HEK293 (cell line): ENCODE results near the gene TMEM234.

Source experiments
- CTCF ChIA-PET: fragments of 350-600 bp; formaldehyde crosslinking; extraction: SDS; loops from one replicate; lab custom pipeline; 2021; ENCODE audit warnings: antibody characterized with exemption; lab: Yijun Ruan, JAX
- POLR2A ChIA-PET: fragments of 300-600 bp; formaldehyde crosslinking; extraction: SDS; loops from one replicate; lab custom pipeline; 2020; ENCODE audit warnings: antibody characterized with exemption, inconsistent platforms; lab: Yijun Ruan, JAX
- H3K27ac ChIP-seq: fragments of 200-500 bp; sonication (Bioruptor generic); 2 replicates; pipeline ENCODE4 v1.5.1; 2014; ENCODE audit warnings: low read depth, low read length, control low read depth, inconsistent platforms; ENCODE audit errors: extremely low read depth
- H3K36me3 ChIP-seq, 2 experiments: fragments of 200-500 bp in 1 of 2; sonication (Bioruptor generic) in 1 of 2; 1 replicate in 1 of 2; 2 replicates in 1 of 2; pipeline ENCODE4 v1.5.1; 2014 to 2017; ENCODE audit warnings: inconsistent platforms in 2 of 2, low read length in 2 of 2; ENCODE audit not compliant: control insufficient read depth in 2 of 2, insufficient read depth in 1 of 2
- H3K4me1 ChIP-seq: fragments of 200-500 bp; sonication (Bioruptor generic); 2 replicates; pipeline ENCODE4 v1.5.1; 2014; ENCODE audit warnings: mild to moderate bottlenecking, low read length, inconsistent platforms; ENCODE audit not compliant: control insufficient read depth, insufficient read depth
- H3K4me3 ChIP-seq: 2 replicates; pipeline ENCODE4 v1.5.1; 2011; ENCODE audit warnings: low read depth, mild to moderate bottlenecking, control low read depth, low read length, moderate library complexity
- H3K9me3 ChIP-seq: fragments of 200-500 bp; sonication (Bioruptor generic); 2 replicates; pipeline ENCODE4 v1.5.1; 2014; ENCODE audit warnings: low read depth, low read length, inconsistent platforms; ENCODE audit not compliant: control insufficient read depth, insufficient read depth
- PRDM1 ChIP-seq: fragments of 450-650 bp; formaldehyde crosslinking; IDR thresholded peaks from 2 replicates; pipeline ENCODE4; 2016; ENCODE audit warnings: missing biosample characterization, missing genetic modification characterization
- REPIN1 ChIP-seq: fragments of 450-650 bp; formaldehyde crosslinking; IDR thresholded peaks from 2 replicates; pipeline ENCODE4 v1.5.1; 2017; ENCODE audit warnings: missing biosample characterization, missing genetic modification characterization, low read depth
- SETDB1 ChIP-seq: IDR thresholded peaks from one replicate; pipeline ENCODE4 v1.6.1; 2017; ENCODE audit warnings: mild to moderate bottlenecking, low read length, moderate library complexity, mixed read lengths; ENCODE audit not compliant: insufficient read length
- ZBTB1 ChIP-seq: fragments of 450-650 bp; formaldehyde crosslinking; IDR thresholded peaks from 2 replicates; pipeline ENCODE4 v1.5.1; 2016; ENCODE audit warnings: missing biosample characterization, missing genetic modification characterization
- ZBTB17 ChIP-seq: fragments of 450-650 bp; formaldehyde crosslinking; IDR thresholded peaks from 2 replicates; pipeline ENCODE4 v1.5.1; 2016; ENCODE audit warnings: missing biosample characterization, missing genetic modification characterization
- ZBTB7A ChIP-seq: fragments of 450-650 bp; formaldehyde crosslinking; IDR thresholded peaks from 2 replicates; pipeline ENCODE4 v1.5.1; 2016; ENCODE audit warnings: low read depth, missing biosample characterization, missing genetic modification characterization
- ZBTB8A ChIP-seq: fragments of 450-650 bp; formaldehyde crosslinking; IDR thresholded peaks from 2 replicates; pipeline ENCODE4 v1.5.1; 2016; ENCODE audit warnings: missing biosample characterization, missing genetic modification characterization
- ZNF157 ChIP-seq: fragments of 450-650 bp; formaldehyde crosslinking; IDR thresholded peaks from 2 replicates; pipeline ENCODE4 v1.5.1; 2016; ENCODE audit warnings: missing biosample characterization, missing genetic modification characterization
- ZNF324 ChIP-seq: fragments of 450-650 bp; formaldehyde crosslinking; IDR thresholded peaks from 2 replicates; pipeline ENCODE4 v1.5.1; 2016; ENCODE audit warnings: missing biosample characterization, missing genetic modification characterization
- ZNF544 ChIP-seq: fragments of 450-650 bp; formaldehyde crosslinking; IDR thresholded peaks from 2 replicates; pipeline ENCODE4 v1.5.0; 2017; ENCODE audit warnings: missing biosample characterization, missing genetic modification characterization
- ZNF560 ChIP-seq: fragments of 450-650 bp; formaldehyde crosslinking; IDR thresholded peaks from 2 replicates; pipeline ENCODE4 v1.5.1; 2017; ENCODE audit warnings: missing biosample characterization, missing genetic modification characterization, borderline replicate concordance
- ZNF596 ChIP-seq: fragments of 450-650 bp; IDR thresholded peaks from 2 replicates; pipeline ENCODE4 v1.5.0; 2018; ENCODE audit warnings: missing biosample characterization, mild to moderate bottlenecking, missing genetic modification characterization, moderate library complexity
- ZNF610 ChIP-seq: fragments of 450-650 bp; formaldehyde crosslinking; IDR thresholded peaks from 2 replicates; pipeline ENCODE4 v1.5.1; 2016; ENCODE audit warnings: missing biosample characterization, missing genetic modification characterization, borderline replicate concordance
- ZNF624 ChIP-seq: fragments of 450-650 bp; formaldehyde crosslinking; IDR thresholded peaks from 2 replicates; pipeline ENCODE4 v1.5.1; 2017; ENCODE audit warnings: missing biosample characterization, missing genetic modification characterization
- ZNF701 ChIP-seq: fragments of 450-650 bp; formaldehyde crosslinking; IDR thresholded peaks from 2 replicates; pipeline ENCODE4 v1.5.1; 2016; ENCODE audit warnings: missing biosample characterization, missing genetic modification characterization
- ZNF776 ChIP-seq: fragments of 450-650 bp; formaldehyde crosslinking; IDR thresholded peaks from 2 replicates; pipeline ENCODE4 v1.5.0; 2017; ENCODE audit warnings: missing biosample characterization, missing genetic modification characterization, borderline replicate concordance
- ZNF777 ChIP-seq: fragments of 450-650 bp; formaldehyde crosslinking; IDR thresholded peaks from 2 replicates; pipeline ENCODE4 v1.5.1; 2017; ENCODE audit warnings: missing biosample characterization, missing genetic modification characterization, borderline replicate concordance
- ZNF791 ChIP-seq: fragments of 450-650 bp; formaldehyde crosslinking; IDR thresholded peaks from 2 replicates; pipeline ENCODE4 v1.5.1; 2016; ENCODE audit warnings: missing biosample characterization, missing genetic modification characterization
- TF ChIP-seq, protein P1 (sequence below): fragments of 450-650 bp; formaldehyde crosslinking; IDR thresholded peaks from 2 replicates; pipeline ENCODE4 v1.5.1; 2017; ENCODE audit warnings: missing biosample characterization, missing genetic modification characterization
- TF ChIP-seq, protein P2 (sequence below): fragments of 450-650 bp; formaldehyde crosslinking; IDR thresholded peaks from 2 replicates; pipeline ENCODE4; 2016; ENCODE audit warnings: missing biosample characterization, missing genetic modification characterization
- TF ChIP-seq, protein P3 (sequence below): fragments of 450-650 bp; formaldehyde crosslinking; IDR thresholded peaks from 2 replicates; pipeline ENCODE4 v1.5.1; 2016; ENCODE audit warnings: missing biosample characterization, missing genetic modification characterization, borderline replicate concordance
- TF ChIP-seq, protein P4 (sequence below): fragments of 450-650 bp; formaldehyde crosslinking; conservative IDR thresholded peaks from 2 replicates; pipeline ENCODE4 v1.5.1; 2016; ENCODE audit warnings: low read depth, missing biosample characterization, missing genetic modification characterization
- TF ChIP-seq, protein P5 (sequence below): fragments of 450-650 bp; formaldehyde crosslinking; IDR thresholded peaks from 2 replicates; pipeline ENCODE4 v1.5.1; 2016; ENCODE audit warnings: missing biosample characterization, missing genetic modification characterization

TMEM234 gene

DNA sequence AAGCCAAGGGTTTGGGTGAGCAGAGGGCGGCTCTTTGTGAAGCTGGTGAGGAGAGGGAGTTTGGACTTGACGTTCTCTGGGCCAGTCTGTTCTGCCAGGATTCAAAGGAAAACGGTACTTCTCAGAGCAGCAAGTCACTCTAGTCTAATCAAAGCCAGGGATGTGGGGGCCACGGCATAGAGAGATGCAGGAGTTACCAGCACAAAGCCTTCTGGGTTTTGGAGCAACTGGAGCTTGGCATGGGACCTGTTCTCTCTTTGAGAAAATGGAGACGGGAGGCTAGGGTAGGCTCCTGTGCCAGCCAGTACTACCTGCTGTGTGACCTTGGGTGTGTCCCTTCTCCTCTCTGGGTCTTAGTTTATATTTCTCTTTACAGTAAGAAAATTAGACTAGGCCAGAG lies 40.6 kb downstream of the TMEM234 start:
- ChIA-PET POLR2A (interaction anchor here (0.6 to 0.9 kb wide), 4 partner anchors 15 to 198 kb away, joined by 3 to 4 read pairs (median 3); partner anchors contain the start of gene IQCC), CTCF (interaction anchor here (0.6 kb wide), 1 partner anchor 66 kb away, joined by 3 read pairs; no protein-coding TSS in a partner anchor)
- no peak overlapping the region for H3K27ac ChIP-seq

DNA sequence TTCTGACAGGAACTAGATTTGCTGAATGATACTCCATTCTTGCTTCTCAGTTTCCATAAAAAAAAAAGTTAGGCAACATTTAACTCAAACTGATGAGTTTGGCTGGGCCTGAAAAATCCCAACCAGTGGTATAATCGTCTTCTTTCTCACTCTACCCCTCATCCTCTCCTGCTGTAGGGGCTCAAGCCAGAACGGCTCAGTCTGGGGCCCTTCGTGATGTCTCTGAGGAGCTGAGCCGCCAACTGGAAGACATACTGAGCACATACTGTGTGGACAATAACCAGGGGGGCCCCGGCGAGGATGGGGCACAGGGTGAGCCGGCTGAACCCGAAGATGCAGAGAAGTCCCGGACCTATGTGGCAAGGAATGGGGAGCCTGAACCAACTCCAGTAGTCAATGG lies 41.1 kb downstream of the TMEM234 start:
- H3K4me3 ChIP-seq = peak overlapping the region; percentile 75; the same call in 1 of the 2 replicates
- peaks cover 6% of the 10 kb centered on the region; the same call in 1 of the 2 replicates for H3K4me1 ChIP-seq
- POLR2A ChIA-PET = interaction anchor here (0.9 to 2.7 kb wide), 6 partner anchors 17 to 108 kb away, joined by 4 to 26 read pairs (median 17); partner anchors contain the start of genes CCDC28B, IQCC, KPNA6 and TMEM39B
- H3K36me3 ChIP-seq = peaks cover 31 to 49% of the 10 kb centered on the region in 2 experiments
- H3K9me3 ChIP-seq = no peaks in the 10 kb centered on the region
- CTCF ChIA-PET = no interaction called here
- no peak overlapping the region; the same call in 1 of the 2 replicates for H3K27ac ChIP-seq
- TF ChIP-seq ZNF560 (tag by site-specific recombination) = no peak
- TF ChIP-seq ZBTB1 = no peak
- TF ChIP-seq, protein P1, sequence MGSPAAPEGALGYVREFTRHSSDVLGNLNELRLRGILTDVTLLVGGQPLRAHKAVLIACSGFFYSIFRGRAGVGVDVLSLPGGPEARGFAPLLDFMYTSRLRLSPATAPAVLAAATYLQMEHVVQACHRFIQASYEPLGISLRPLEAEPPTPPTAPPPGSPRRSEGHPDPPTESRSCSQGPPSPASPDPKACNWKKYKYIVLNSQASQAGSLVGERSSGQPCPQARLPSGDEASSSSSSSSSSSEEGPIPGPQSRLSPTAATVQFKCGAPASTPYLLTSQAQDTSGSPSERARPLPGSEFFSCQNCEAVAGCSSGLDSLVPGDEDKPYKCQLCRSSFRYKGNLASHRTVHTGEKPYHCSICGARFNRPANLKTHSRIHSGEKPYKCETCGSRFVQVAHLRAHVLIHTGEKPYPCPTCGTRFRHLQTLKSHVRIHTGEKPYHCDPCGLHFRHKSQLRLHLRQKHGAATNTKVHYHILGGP = no peak
- TF ChIP-seq, protein P2, sequence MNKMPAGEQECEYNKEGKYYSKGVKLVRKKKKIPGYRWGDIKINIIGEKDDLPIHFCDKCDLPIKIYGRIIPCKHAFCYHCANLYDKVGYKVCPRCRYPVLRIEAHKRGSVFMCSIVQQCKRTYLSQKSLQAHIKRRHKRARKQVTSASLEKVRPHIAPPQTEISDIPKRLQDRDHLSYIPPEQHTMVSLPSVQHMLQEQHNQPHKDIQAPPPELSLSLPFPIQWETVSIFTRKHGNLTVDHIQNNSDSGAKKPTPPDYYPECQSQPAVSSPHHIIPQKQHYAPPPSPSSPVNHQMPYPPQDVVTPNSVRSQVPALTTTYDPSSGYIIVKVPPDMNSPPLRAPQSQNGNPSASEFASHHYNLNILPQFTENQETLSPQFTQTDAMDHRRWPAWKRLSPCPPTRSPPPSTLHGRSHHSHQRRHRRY (tag by site-specific recombination) = no peak
- no peak for TF ChIP-seq ZNF791 (tag by site-specific recombination)
- TF ChIP-seq REPIN1 (tag by site-specific recombination) = no peak
- no peak for TF ChIP-seq ZNF777 (tag by site-specific recombination)
- no peak for TF ChIP-seq ZNF596
- no peak for TF ChIP-seq ZNF324 (tag by site-specific recombination)
- TF ChIP-seq SETDB1 = no peak
- TF ChIP-seq ZBTB17 = no peak

More for the DNA sequence above, 40.6 kb downstream of the TMEM234 start:
- no peak overlapping the region for H3K4me3 ChIP-seq
- H3K9me3 ChIP-seq = no peaks in the 10 kb centered on the region
- peaks cover 35 to 54% of the 10 kb centered on the region in 2 experiments for H3K36me3 ChIP-seq
- peaks cover 6% of the 10 kb centered on the region; the same call in 1 of the 2 replicates for H3K4me1 ChIP-seq
- TF ChIP-seq ZNF157 (tag by site-specific recombination) (no peak), ZNF544 (tag by site-specific recombination) (no peak), ZNF610 (tag by site-specific recombination) (no peak), ZBTB7A (no peak), ZNF776 (tag by site-specific recombination) (no peak), ZBTB8A (no peak), ZNF624 (tag by site-specific recombination) (no peak), ZNF701 (tag by site-specific recombination) (no peak), PRDM1 (tag by site-specific recombination) (no peak)
- TF ChIP-seq, protein P3, sequence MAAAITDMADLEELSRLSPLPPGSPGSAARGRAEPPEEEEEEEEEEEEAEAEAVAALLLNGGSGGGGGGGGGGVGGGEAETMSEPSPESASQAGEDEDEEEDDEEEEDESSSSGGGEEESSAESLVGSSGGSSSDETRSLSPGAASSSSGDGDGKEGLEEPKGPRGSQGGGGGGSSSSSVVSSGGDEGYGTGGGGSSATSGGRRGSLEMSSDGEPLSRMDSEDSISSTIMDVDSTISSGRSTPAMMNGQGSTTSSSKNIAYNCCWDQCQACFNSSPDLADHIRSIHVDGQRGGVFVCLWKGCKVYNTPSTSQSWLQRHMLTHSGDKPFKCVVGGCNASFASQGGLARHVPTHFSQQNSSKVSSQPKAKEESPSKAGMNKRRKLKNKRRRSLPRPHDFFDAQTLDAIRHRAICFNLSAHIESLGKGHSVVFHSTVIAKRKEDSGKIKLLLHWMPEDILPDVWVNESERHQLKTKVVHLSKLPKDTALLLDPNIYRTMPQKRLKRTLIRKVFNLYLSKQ (tag by site-specific recombination) = no peak
- TF ChIP-seq, protein P4, sequence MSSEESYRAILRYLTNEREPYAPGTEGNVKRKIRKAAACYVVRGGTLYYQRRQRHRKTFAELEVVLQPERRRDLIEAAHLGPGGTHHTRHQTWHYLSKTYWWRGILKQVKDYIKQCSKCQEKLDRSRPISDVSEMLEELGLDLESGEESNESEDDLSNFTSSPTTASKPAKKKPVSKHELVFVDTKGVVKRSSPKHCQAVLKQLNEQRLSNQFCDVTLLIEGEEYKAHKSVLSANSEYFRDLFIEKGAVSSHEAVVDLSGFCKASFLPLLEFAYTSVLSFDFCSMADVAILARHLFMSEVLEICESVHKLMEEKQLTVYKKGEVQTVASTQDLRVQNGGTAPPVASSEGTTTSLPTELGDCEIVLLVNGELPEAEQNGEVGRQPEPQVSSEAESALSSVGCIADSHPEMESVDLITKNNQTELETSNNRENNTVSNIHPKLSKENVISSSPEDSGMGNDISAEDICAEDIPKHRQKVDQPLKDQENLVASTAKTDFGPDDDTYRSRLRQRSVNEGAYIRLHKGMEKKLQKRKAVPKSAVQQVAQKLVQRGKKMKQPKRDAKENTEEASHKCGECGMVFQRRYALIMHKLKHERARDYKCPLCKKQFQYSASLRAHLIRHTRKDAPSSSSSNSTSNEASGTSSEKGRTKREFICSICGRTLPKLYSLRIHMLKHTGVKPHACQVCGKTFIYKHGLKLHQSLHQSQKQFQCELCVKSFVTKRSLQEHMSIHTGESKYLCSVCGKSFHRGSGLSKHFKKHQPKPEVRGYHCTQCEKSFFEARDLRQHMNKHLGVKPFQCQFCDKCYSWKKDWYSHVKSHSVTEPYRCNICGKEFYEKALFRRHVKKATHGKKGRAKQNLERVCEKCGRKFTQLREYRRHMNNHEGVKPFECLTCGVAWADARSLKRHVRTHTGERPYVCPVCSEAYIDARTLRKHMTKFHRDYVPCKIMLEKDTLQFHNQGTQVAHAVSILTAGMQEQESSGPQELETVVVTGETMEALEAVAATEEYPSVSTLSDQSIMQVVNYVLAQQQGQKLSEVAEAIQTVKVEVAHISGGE (tag by site-specific recombination) = no peak
- TF ChIP-seq, protein P1 = no peak
- TF ChIP-seq, protein P5, sequence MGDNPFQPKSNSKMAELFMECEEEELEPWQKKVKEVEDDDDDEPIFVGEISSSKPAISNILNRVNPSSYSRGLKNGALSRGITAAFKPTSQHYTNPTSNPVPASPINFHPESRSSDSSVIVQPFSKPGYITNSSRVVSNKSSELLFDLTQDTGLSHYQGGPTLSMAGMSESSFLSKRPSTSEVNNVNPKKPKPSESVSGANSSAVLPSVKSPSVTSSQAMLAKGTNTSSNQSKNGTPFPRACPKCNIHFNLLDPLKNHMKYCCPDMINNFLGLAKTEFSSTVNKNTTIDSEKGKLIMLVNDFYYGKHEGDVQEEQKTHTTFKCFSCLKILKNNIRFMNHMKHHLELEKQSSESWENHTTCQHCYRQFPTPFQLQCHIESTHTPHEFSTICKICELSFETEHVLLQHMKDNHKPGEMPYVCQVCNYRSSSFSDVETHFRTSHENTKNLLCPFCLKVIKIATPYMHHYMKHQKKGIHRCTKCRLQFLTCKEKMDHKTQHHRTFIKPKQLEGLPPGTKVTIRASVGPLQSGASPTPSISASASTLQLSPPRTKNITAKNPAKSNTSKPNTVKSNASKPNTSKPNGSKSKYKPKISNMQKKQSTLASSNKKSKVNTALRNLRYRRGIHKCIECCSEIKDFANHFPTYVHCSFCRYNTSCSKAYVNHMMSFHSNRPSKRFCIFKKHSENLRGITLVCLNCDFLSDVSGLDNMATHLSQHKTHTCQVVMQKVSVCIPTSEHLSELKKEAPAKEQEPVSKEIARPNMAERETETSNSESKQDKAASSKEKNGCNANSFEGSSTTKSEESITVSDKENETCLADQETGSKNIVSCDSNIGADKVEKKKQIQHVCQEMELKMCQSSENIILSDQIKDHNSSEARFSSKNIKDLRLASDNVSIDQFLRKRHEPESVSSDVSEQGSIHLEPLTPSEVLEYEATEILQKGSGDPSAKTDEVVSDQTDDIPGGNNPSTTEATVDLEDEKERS (tag by site-specific recombination) = no peak
